B cell (primary cell): ENCODE measurements around the gene PLK2. TPM values are rescaled to one million over a fixed set of nuclear protein-coding genes. Genes with fewer than 3 reads are reported as not detected.

ENCODE experiments used
- ATAC-seq: fragments of 200-7000 bp; cut with Tn5 transposase; one replicate; pipeline ENCODE4 v1.10.0; 2021; ENCODE audit warnings: low read depth, mild to moderate bottlenecking, moderate number of reproducible peaks, moderate library complexity
- CTCF ChIA-PET: fragments of 350-600 bp; sonication (Branson Sonifier 250); formaldehyde crosslinking; loops from one replicate; lab custom pipeline; 2021; ENCODE audit warnings: antibody characterized with exemption, inconsistent platforms; lab: Charles Lee
- POLR2A ChIA-PET: fragments of 350-600 bp; sonication (Branson Sonifier 250); formaldehyde crosslinking; loops from one replicate; lab custom pipeline; 2021; ENCODE audit warnings: antibody characterized with exemption; lab: Charles Lee
- DNase-seq: peaks from one replicate; pipeline ENCODE4 v3.0.0; 2013
- H2AFZ ChIP-seq: 2 replicates; pipeline ENCODE4 v1.6.1; 2012; ENCODE audit warnings: mild to moderate bottlenecking, low read depth, low read length; ENCODE audit not compliant: insufficient read depth, poor library complexity, severe bottlenecking
- H3K27ac ChIP-seq, 2 donors: 1 replicate in 1 of 2; 2 replicates in 1 of 2; pipeline ENCODE4 v1.5.1; 2012 to 2013; ENCODE audit warnings: low read length in 2 of 2, mild to moderate bottlenecking in 2 of 2, moderate library complexity in 1 of 2
- H3K27me3 ChIP-seq, 4 experiments: fragments of 200-600 bp in 1 of 4; sonication (generic) in 1 of 4; replicated peaks in 1 of 4; 1 replicate in 2 of 4; 2 replicates in 2 of 4; pipeline versions ENCODE4 v1.6.1 to v1.7.0; 2013 to 2016; ENCODE audit warnings: low read length in 3 of 4, mild to moderate bottlenecking in 2 of 4, mixed read lengths in 1 of 4, moderate library complexity in 1 of 4; ENCODE audit not compliant: insufficient read depth in 4 of 4, control insufficient read depth in 3 of 4; ENCODE audit errors: control extremely low read depth in 1 of 4
- H3K36me3 ChIP-seq, 2 experiments: replicated peaks in 1 of 2; 1 replicate in 1 of 2; 2 replicates in 1 of 2; pipeline versions ENCODE4 v1.6.1 to v1.7.1; 2013; ENCODE audit warnings: low read length in 1 of 2; ENCODE audit not compliant: insufficient read depth in 2 of 2, control insufficient read depth in 1 of 2; ENCODE audit errors: control extremely low read depth in 1 of 2, extremely low read depth in 1 of 2
- H3K4me1 ChIP-seq, 2 donors: fragments of 200-600 bp in 1 of 2; sonication (generic) in 1 of 2; 1 replicate in 1 of 2; 2 replicates in 1 of 2; pipeline versions ENCODE4 v1.5.1 to v1.6.1; 2013 to 2017; ENCODE audit warnings: low read length in 2 of 2; ENCODE audit not compliant: control insufficient read depth in 2 of 2, insufficient read depth in 2 of 2
- H3K4me2 ChIP-seq: replicated peaks from 2 replicates; pipeline ENCODE3; 2012; ENCODE audit warnings: mild to moderate bottlenecking, low read depth, low read length; ENCODE audit not compliant: poor library complexity, severe bottlenecking
- H3K4me3 ChIP-seq, 5 experiments: fragments of 200-600 bp in 1 of 5; sonication (generic) in 1 of 5; 1 replicate in 3 of 5; 2 replicates in 2 of 5; pipeline versions ENCODE4 v1.5.1 to v1.7.0; 2011 to 2016; ENCODE audit warnings: low read length in 4 of 5, mild to moderate bottlenecking in 4 of 5, low read depth in 2 of 5, control low read depth in 1 of 5, moderate library complexity in 1 of 5; ENCODE audit not compliant: insufficient read depth in 1 of 5; ENCODE audit errors: control extremely low read depth in 1 of 5, extremely low read depth in 1 of 5
- H3K79me2 ChIP-seq: fragments of 200-600 bp; sonication (generic); one replicate; pipeline ENCODE4 v1.6.0; 2016; ENCODE audit warnings: low read length; ENCODE audit not compliant: control insufficient read depth, insufficient read depth
- H3K9ac ChIP-seq: fragments of 200-600 bp; sonication (generic); 2 replicates; pipeline ENCODE4 v1.6.1; 2017; ENCODE audit warnings: mild to moderate bottlenecking, low read length, moderate library complexity
- H3K9me3 ChIP-seq, 3 donors: one replicate each; pipeline versions ENCODE4 v1.6.1 to v1.7.1; 2013; ENCODE audit warnings: low read length in 2 of 3; ENCODE audit not compliant: control insufficient read depth in 2 of 3, insufficient read depth in 1 of 3; ENCODE audit errors: control extremely low read depth in 1 of 3
- H4K20me1 ChIP-seq: 2 replicates; pipeline ENCODE4 v1.6.0; 2012; ENCODE audit warnings: mild to moderate bottlenecking, low read length; ENCODE audit not compliant: insufficient read depth, control insufficient read depth, poor library complexity, severe bottlenecking
- H3K27ac Mint-ChIP-seq: one replicate; pipeline ENCODE4 v1.8.0; 2021; ENCODE audit warnings: mixed read lengths
- H3K27me3 Mint-ChIP-seq: one replicate; pipeline ENCODE4 v1.8.0; 2021; ENCODE audit warnings: mixed read lengths
- H3K4me1 Mint-ChIP-seq: one replicate; pipeline ENCODE4 v1.8.0; 2021; ENCODE audit warnings: mixed read lengths
- H3K4me3 Mint-ChIP-seq: one replicate; pipeline ENCODE4 v1.8.0; 2021; ENCODE audit warnings: mixed read lengths
- H3K9me3 Mint-ChIP-seq: one replicate; pipeline ENCODE4 v1.8.0; 2022; ENCODE audit warnings: mixed read lengths; ENCODE audit not compliant: insufficient read depth
- CTCF ChIP-seq: fragments of 200-600 bp; IDR thresholded peaks from one replicate; pipeline ENCODE4 v1.8.0; 2022; ENCODE audit warnings: antibody characterized with exemption, mild to moderate bottlenecking
- EZH2 ChIP-seq: IDR thresholded peaks from 2 replicates; pipeline ENCODE4 v1.6.1; 2012; ENCODE audit warnings: borderline replicate concordance, low read depth, mild to moderate bottlenecking, moderate library complexity, low read length; ENCODE audit not compliant: insufficient read depth, poor library complexity, severe bottlenecking
- WGBS: methylation state at CpG from one replicate; pipeline ENCODE4 v1.1.5; 2013; ENCODE audit warnings: missing lambda C conversion rate; ENCODE audit not compliant: insufficient coverage; 5-methylcytosine and 5-hydroxymethylcytosine counted together
- intact Hi-C: fragments of 100-400 bp; cut with micrococcal nuclease; formaldehyde crosslinking; loops from one replicate; pipeline ENCODE4 v1.10.0; 2022
- polyA plus RNA-seq: library from polyadenylated mRNA; depleted of rRNA; stranded (reverse); fragments of >200 nt; gene quantifications from 2 replicates; pipeline ENCODE4 v1.2.3, GENCODE V29; 2012
- total RNA-seq, 2 donors: library from RNA; stranded (reverse); fragments of 120-200 nt in 1 of 2; gene quantifications; 1 replicate in 1 of 2; 2 replicates in 1 of 2; pipeline versions ENCODE4 v1.2.3 to v1.2.4, GENCODE V29; 2013 to 2022

PLK2 gene
- total and polyA plus RNA-seq, 2 donors (not counting 1 experiment from before 2014, with no cell fraction given), result 32.2 to 47.2 TPM

GRCh38 chr5:58458743-58459145 lies 1.1 kb downstream of the PLK2 start:
- Mint-ChIP-seq H3K9me3 (no peaks in the 10 kb centered on the region), H3K27me3 (peaks cover 3% of the 10 kb centered on the region), H3K4me1 (peaks cover 13% of the 10 kb centered on the region), H3K4me3 (peak overlapping the region; percentile 87), H3K27ac (no peak overlapping the region)
- intact Hi-C loops, result no loop called here
- TF ChIP-seq CTCF (no peak), EZH2 (no peak)
- 0% methylated on average over 1 of the region's 9 CpGs for WGBS
- no peak for ATAC-seq
- Histone ChIP-seq H3K4me3 (peak overlapping the region; percentile 24 to 88 (median 74)), H3K9me3 (no peaks in the 10 kb centered on the region), H3K4me1 (peaks cover 10 to 13% of the 10 kb centered on the region in 2 donors), H3K27me3 (peaks cover 0 to 7% (median 3%) of the 10 kb centered on the region in 4 experiments), H3K4me2 (peak overlapping the region; percentile 94), H3K9ac (peak overlapping the region; percentile 72), H2AFZ (no peak overlapping the region), H4K20me1 (no peaks in the 10 kb centered on the region), H3K27ac (no peak overlapping the region), H3K79me2 (no peaks in the 10 kb centered on the region), H3K36me3 (peaks cover 0 to 2% of the 10 kb centered on the region in 2 experiments)
- no peak for DNase-seq
- CTCF ChIA-PET, result interaction anchor here (1.0 to 7.9 kb wide), 5 partner anchors 19 to 1160 kb away, joined by 3 to 93 read pairs (median 48); no protein-coding TSS in a partner anchor
- POLR2A ChIA-PET, result interaction anchor here (0.7 to 1.0 kb wide), 3 partner anchors 30 to 1331 kb away, joined by 3 to 4 read pairs (median 3); partner anchors contain the start of gene RAB3C

GRCh38 chr5:58458141-58458742 lies 1.6 kb downstream of the PLK2 start:
- Mint-ChIP-seq H3K27ac (no peak overlapping the region), H3K27me3 (peaks cover 3% of the 10 kb centered on the region), H3K9me3 (no peaks in the 10 kb centered on the region), H3K4me1 (peaks cover 13% of the 10 kb centered on the region), H3K4me3 (peak overlapping the region; percentile 87)
- no peaks in the 10 kb centered on the region for H4K20me1 ChIP-seq
- no peak overlapping the region for H2AFZ ChIP-seq
- POLR2A ChIA-PET, result interaction anchor here (0.7 kb wide), 1 partner anchor 1332 kb away, joined by 4 read pairs; no protein-coding TSS in a partner anchor
- peak overlapping the region; percentile 94 for H3K4me2 ChIP-seq
- H3K79me2 ChIP-seq, result no peaks in the 10 kb centered on the region
- H3K4me3 ChIP-seq, result no peak overlapping the region
- no peak overlapping the region for H3K27ac ChIP-seq
- H3K27me3 ChIP-seq, result peaks cover 0 to 7% (median 3%) of the 10 kb centered on the region in 4 experiments
- TF ChIP-seq CTCF (no peak), EZH2 (no peak)
- WGBS, result 100% methylated on average over 1 of the region's 7 CpGs
- CTCF ChIA-PET, result interaction anchor here (1.0 to 7.9 kb wide), 5 partner anchors 20 to 1159 kb away, joined by 3 to 93 read pairs (median 48); no protein-coding TSS in a partner anchor
- no peak overlapping the region for H3K9ac ChIP-seq
- no peak for DNase-seq
- no peak for ATAC-seq
- intact Hi-C loops, result no loop called here
- peaks cover 10 to 13% of the 10 kb centered on the region in 2 donors for H3K4me1 ChIP-seq
- peaks cover 0 to 2% of the 10 kb centered on the region in 2 experiments for H3K36me3 ChIP-seq
- H3K9me3 ChIP-seq, result no peaks in the 10 kb centered on the region
